IPS DF 4.7 (cell line): ENCODE measurements around the gene RRBP1.

Experiments
- DNase-seq: peaks from one replicate; pipeline ENCODE4 v3.0.0-alpha.2; 2013; ENCODE audit warnings: low spot score; ENCODE audit errors: extremely low read depth

Gene RRBP1

DNA sequence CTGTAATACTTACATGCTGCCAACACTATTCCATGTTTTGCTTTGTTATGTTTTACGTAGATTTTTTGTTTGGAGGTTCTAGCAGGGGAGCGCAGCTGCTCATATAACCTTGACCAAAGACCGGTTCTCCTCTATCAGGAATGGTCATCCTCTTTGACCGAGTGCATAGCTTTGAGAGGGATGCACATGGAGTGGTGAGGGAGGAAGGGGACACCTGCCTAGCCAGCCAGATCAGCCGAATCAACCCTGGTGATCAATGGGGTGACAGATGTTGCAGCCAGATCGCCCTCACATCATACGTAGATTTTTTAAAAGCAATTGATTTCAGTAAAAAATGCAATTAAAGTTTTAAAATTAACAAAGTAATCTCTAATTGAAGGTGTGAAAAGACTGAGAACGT, 105.8 kb downstream of the RRBP1 start:
- no peak for DNase-seq

DNA sequence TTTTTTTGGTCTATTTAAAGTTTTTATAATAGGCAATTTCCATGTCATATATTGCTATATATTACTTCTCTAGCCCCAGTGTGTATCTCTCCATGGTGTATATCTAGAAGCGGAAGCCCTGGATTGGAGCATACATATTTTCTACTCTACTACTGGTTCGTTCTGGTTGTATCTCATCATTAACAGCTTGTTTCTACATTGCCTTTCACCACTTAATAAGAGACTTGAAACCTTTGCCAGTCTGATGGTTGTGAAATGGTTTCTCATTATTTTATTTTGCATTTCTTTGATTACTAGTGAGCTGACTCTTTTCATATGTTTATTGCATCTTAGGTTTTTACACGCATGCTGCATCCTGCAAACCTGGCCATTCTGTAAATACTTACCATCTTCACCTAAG, 108.6 kb downstream of the RRBP1 start:
- no peak for DNase-seq

DNA sequence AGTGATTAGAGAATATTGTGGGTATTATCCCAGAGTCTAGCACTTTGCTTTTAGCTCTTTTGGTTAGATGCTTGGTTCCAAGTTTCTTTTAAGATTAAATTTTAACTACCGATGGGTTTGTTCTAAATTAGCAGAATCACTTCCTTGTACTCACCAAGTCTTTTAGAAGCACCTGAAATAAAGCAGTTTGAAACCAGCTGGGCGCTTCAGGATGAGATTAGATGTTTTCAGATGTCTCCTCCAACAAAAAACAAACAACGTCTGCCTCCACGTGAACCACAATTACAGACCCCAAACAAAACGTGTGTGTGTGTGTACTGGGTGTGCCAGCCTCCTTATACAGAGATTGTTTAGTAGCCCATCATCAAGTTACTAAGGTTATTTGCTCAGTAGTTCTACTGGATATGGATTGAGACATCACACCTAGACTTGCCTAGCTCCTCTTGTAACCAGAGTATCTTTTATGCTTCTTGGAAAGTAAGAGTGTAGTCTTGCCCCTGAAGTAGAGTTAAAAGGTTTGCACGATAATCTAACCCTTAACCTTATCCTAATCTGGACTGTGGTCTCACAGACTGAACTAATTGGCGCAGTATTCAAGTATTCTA, 109.9 kb downstream of the RRBP1 start:
- DNase-seq, result no peak

DNA sequence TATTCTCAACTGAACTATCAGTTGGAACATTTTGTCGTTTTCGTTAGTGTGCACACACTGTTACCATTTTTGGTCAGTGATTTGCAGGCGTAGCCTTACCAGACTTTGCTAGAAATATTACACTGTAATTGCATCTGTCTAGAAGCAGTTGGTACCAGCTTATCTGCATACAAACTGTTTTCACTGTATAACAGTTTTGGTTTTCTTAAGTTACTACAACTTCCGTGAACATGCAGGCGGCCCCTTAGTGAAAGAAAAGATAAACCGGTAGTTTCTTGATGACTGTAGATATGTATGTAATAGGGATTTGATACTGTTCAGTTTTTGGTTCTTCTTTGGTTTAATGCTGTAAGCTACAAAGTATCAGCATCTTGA, 110.9 kb downstream of the RRBP1 start:
- DNase-seq, result no peak

DNA sequence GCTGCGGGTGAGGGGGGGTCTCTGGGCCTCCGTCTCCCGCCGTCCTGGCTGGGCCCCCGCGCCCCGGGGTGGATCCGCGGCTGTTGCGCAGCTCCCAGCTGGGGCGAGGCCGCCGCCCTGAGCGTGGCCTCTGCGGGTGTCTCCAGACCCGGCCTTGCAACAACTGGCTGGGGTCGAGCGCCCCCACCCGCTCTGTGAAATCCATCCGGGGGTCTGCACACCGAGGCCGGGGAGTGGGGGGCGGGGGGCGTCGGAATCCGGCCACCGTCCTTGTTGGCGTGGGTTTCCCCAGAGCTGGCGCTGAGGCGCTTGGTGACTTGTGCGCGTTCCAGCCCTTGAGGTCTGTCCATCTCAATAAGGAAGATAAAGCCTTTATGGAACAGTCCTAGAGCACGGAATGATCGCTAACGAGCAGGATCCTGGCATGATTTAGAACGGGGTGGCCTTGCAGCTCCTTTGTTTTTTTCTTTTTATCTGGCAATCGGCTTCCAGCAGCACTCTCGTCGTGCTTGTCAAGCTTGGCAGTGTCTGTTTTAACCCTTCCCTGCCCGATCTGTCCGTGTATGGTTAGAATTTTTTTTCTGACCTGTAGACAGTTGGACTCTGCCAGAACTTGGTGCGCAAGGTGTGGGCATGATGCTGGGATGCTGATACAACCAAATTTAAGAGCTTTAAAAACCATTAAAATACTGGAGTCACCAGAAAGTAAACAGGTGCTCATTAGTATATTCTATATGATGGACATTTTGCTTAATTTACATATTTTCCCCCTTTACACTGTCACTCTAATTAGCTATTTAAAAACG, 111.5 kb downstream of the RRBP1 start:
- no peak for DNase-seq

DNA sequence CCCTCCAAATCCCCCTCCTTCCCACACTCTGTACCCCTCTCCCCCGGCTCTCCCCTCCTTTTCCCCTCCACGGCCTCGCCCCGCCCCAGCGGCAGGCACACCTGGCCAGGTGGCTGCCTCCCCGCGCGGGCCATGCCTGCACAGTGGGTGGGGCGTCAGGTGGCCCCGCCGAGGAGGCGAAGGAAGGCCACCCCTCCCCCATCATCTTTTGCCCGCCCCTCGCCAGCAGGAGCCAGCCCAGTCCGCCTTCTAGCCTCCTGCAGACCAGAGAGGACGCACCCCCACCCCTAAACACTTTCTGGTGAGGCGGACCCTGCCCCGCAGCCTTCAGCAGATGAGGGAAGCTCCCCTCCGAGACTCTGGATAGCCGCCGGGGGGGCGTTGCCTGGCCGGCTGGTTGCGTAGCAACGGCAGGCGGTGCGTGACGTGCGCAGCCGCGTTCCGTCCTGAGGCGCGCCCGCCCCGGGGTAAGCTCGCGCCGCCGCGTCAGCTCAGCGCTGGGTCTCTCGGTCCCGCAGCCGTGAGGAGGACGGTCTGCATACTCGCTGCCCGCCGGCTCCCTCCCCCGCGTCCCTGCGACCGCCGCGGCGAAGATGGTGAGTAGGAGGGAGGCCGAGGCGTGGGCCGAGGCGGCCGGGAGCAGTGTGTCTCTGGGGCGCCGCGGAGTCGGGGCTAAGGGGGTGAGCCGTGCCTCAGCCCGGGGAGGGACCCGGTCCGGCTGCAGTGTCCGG, 112.3 kb downstream of the RRBP1 start, which contains the start of gene DSTN:
TSS of gene DSTN (plus strand) at position 460 of the 731 bp plus-strand sequence. CDS start at position 594, 134 bp downstream.
- peak; percentile 79 for DNase-seq

DNA sequence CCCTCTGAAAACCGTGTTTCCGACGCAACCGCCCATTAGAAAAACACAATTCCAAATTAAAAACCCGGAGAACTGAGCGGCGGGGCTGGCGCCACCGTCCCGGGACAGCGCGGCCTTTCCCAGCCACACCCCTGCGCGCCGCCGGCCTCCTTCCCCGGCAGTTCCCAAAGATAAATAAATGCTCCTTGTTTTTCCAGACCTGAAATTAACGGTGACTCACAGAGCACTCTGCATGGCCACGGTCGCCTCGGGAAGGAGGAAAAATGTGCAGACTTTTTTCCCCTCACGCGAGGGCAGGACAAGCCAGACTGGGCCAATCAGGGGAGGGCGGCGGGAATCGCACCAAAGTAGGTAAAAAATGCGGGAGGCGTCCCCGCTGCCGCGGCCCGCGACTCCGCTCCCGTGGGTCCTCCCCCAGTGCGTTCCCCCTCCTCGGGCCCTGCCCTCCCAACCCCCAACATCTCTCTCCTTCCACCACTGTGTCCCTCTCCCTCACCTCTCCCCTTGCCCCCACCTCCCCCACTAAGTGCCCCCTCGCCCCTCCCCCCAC, 113.0 kb downstream of the RRBP1 start:
- DNase-seq, result no peak

DNA sequence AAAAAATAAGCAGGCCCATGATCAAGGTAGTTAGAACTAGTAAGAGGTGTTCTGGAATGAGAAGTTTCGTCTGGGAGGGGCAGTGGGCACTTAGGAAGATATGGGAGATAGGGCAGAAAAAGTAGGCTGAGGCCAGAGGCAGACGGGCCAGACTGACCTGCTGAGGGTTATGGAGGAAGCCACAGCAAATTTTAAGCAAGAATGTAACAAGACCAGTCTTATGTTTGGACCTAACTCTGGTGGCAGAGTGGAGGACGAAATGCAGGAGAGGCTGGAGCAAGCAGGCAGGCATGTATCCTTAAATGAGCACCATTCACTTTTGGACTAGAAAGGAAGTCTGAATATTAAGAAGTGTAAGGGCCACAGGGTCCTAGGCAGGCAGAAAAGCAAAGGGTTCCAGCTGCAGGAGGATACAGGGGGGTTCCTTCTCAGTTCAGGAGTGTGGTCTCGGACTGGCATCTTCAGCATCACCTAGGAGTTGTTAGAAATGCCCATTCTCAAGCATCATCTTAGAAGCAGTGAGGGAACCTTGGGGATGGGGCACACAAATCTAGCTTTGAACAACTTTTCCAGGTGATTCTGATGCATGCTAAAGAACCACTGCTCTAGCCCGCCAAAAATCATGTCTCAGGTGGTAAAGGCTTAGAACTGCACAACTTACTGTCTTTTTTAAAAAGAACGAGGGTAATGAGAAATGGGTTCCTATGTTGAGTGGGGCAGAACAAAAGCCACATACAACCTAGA, 113.8 kb downstream of the RRBP1 start:
- DNase-seq, result no peak

DNA sequence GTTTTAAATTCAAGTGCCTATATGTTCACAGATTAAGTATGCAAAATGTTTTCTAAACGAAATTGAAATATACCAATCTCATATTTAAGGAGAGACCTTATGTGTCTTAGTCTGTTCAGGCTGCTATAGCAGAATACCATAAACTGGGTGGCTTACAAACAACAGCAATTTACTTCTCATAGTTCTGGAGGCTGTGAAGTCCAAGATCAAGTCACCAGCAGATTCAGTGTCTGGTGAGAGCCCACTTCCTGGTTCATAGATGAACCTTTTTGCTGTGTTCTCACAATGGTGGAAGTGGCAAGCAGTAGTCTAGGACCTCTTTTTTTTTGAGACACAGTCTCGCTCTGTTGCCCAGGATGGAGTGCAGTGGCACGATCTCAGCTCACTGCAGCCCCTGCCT, 115.7 kb downstream of the RRBP1 start:
- no peak for DNase-seq

DNA sequence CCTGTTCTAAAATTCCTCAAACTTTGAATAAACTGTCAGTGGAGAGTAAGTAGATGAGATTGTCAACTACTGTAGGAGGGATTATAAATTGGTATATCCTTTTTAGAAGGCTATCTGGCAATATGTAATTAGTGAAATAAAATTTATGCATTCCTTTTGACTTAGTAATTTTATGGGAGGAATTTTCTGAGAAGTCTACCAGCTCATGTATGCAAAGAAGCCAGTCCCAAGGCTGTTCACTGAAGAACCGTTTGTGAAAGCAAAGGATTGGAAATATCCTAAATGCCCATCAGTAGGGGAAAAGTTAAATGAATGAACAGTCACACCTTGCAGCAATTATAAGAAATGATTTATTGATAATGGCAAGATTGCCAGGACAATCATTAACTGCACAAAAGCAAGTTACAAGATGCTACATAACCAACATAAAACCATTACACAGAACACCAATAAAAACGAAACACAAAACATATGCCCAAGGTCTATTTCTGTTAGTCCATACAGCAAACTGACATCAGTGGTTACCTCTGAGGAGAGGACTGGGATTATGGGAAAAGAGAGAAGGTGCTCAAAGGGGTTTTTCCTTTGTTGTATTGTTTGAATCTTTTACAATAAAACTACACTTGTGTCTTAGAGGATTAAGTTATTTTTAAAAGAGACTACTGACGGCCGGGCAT, 116.7 kb downstream of the RRBP1 start:
- no peak for DNase-seq
